ENCODE data around the gene PLCD4. TPM values are rescaled to one million over a fixed set of nuclear protein-coding genes. Genes with fewer than 3 reads are reported as not detected.

Gene PLCD4
- 0.37 and 1.1 TPM in 2 replicates for total RNA-seq
- long read RNA-seq, result 0 reads

GRCh38 chr2:218607436-218608115 is at the start of gene PLCD4:
Gene PLCD4, plus strand, starts transcription at chr2:218607899. Its CDS starts 7,841 bp downstream, at chr2:218615740.
- Mint-ChIP-seq H3K27ac (ENCODE audit: unreplicated experiment) (no peak within 1 kb of the TSS), H3K4me1 (peaks cover 10% of the 10 kb centered on the region), H3K4me3 (no peak within 1 kb of the TSS), H3K27me3 (ENCODE audit: low read depth) (no peaks in the 10 kb centered on the region), H3K9me3 (no peaks in the 10 kb centered on the region), H3K36me3 (ENCODE audit: low read depth) (no peaks in the 10 kb centered on the region)
- peak; percentile 6 for DNase-seq (ENCODE audit: low read depth, low spot score)
- TF ChIP-seq, protein P1, sequence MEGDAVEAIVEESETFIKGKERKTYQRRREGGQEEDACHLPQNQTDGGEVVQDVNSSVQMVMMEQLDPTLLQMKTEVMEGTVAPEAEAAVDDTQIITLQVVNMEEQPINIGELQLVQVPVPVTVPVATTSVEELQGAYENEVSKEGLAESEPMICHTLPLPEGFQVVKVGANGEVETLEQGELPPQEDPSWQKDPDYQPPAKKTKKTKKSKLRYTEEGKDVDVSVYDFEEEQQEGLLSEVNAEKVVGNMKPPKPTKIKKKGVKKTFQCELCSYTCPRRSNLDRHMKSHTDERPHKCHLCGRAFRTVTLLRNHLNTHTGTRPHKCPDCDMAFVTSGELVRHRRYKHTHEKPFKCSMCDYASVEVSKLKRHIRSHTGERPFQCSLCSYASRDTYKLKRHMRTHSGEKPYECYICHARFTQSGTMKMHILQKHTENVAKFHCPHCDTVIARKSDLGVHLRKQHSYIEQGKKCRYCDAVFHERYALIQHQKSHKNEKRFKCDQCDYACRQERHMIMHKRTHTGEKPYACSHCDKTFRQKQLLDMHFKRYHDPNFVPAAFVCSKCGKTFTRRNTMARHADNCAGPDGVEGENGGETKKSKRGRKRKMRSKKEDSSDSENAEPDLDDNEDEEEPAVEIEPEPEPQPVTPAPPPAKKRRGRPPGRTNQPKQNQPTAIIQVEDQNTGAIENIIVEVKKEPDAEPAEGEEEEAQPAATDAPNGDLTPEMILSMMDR (conservative IDR thresholded peaks at IDR 0.05), result no peak

GRCh38 chr2:218557941-218558340 is 49.8 kb upstream of the PLCD4 start:
- Mint-ChIP-seq H3K27ac (ENCODE audit: unreplicated experiment) (no peak overlapping the region), H3K36me3 (ENCODE audit: low read depth) (peaks cover 16% of the 10 kb centered on the region), H3K4me3 (no peak overlapping the region), H3K4me1 (no peaks in the 10 kb centered on the region), H3K9me3 (no peaks in the 10 kb centered on the region), H3K27me3 (ENCODE audit: low read depth) (no peaks in the 10 kb centered on the region)
- DNase-seq (ENCODE audit: low read depth, low spot score), result no peak
- TF ChIP-seq, protein P1 (conservative IDR thresholded peaks at IDR 0.05), result no peak

DNA sequence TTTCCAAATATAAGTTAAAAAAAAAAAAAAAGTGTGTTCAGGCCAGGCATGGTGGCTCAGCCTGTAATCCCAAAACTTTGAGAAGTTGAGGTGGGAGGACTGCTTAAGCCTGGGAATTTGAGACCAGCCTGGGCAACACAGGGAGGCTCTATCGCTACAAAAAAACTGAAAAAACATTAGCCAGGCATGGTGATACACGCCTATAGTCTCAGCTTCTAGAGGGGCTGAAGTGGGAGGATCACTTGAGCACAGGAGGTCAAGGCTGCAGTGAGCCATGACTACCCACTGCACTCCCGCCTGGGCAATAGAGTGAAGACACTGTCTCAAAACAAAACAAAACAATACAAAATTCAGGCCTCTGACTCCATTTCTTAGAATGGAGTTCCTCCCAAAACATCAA is 48.7 kb upstream of the PLCD4 start:
- no peaks in the 10 kb centered on the region for H3K4me1 Mint-ChIP-seq
- H3K27me3 Mint-ChIP-seq (ENCODE audit: low read depth), result no peaks in the 10 kb centered on the region
- H3K36me3 Mint-ChIP-seq (ENCODE audit: low read depth), result peaks cover 8% of the 10 kb centered on the region
- H3K9me3 Mint-ChIP-seq, result no peaks in the 10 kb centered on the region
- DNase-seq (ENCODE audit: low read depth, low spot score), result no peak
- TF ChIP-seq, protein P1 (conservative IDR thresholded peaks at IDR 0.05), result no peak
- H3K4me3 Mint-ChIP-seq, result no peak overlapping the region
- H3K27ac Mint-ChIP-seq (ENCODE audit: unreplicated experiment), result no peak overlapping the region

DNA sequence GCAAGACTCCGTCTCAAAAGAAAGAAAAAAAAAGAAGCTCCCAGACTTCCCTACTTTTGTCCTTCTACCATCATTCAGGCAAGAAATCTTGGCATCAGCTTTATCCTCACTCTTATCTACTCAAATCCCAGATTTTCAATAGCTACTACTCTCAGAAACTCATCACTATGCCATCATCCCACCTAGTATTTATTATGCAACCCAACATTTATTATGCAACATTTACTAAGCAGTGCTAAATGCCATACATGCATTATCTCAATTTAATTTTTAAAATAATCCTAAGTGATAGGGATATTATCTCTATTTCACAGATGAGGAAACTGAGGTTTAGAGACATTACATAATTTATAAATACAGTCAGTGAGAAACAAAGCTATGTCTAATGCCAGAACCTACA is 43.6 kb upstream of the PLCD4 start:
- DNase-seq (ENCODE audit: low read depth, low spot score), result no peak

GRCh38 chr2:218566296-218566695 is 41.4 kb upstream of the PLCD4 start:
- H3K9me3 Mint-ChIP-seq, result no peaks in the 10 kb centered on the region
- peak overlapping the region; percentile 93 for H3K4me3 Mint-ChIP-seq
- DNase-seq (ENCODE audit: low read depth, low spot score), result no peak
- TF ChIP-seq, protein P1 (conservative IDR thresholded peaks at IDR 0.05), result no peak
- no peaks in the 10 kb centered on the region for H3K27me3 Mint-ChIP-seq (ENCODE audit: low read depth)
- no peaks in the 10 kb centered on the region for H3K36me3 Mint-ChIP-seq (ENCODE audit: low read depth)
- peaks cover 41% of the 10 kb centered on the region for H3K4me1 Mint-ChIP-seq
- H3K27ac Mint-ChIP-seq (ENCODE audit: unreplicated experiment), result no peak overlapping the region

More for the DNA sequence above, 43.6 kb upstream of the PLCD4 start:
- Mint-ChIP-seq H3K27me3 (ENCODE audit: low read depth) (no peaks in the 10 kb centered on the region), H3K4me1 (peaks cover 24% of the 10 kb centered on the region), H3K36me3 (ENCODE audit: low read depth) (peaks cover 3% of the 10 kb centered on the region), H3K4me3 (no peak overlapping the region), H3K9me3 (no peaks in the 10 kb centered on the region), H3K27ac (ENCODE audit: unreplicated experiment) (no peak overlapping the region)
- TF ChIP-seq, protein P1 (conservative IDR thresholded peaks at IDR 0.05), result no peak
